Parathyroid adenoma (tissue), 2 donors: ENCODE results near the gene ZNF519.

Experiments used
- H2AFZ ChIP-seq: fragments of 300-600 bp; sonication (generic); one replicate; pipeline ENCODE4 v1.7.0; 2017; ENCODE audit warnings: antibody characterized with exemption, mild to moderate bottlenecking
- H3K27ac ChIP-seq: fragments of 300-600 bp; sonication (generic); one replicate; pipeline ENCODE4 v1.7.0; 2017
- H3K27me3 ChIP-seq: fragments of 300-600 bp; sonication (generic); one replicate; pipeline ENCODE4 v1.7.0; 2017; ENCODE audit warnings: low read length; ENCODE audit not compliant: control insufficient read depth, insufficient read depth
- H3K36me3 ChIP-seq: fragments of 300-600 bp; sonication (generic); one replicate; pipeline ENCODE4 v1.7.0; 2017; ENCODE audit warnings: low read length; ENCODE audit not compliant: control insufficient read depth, insufficient read depth
- H3K4me1 ChIP-seq: fragments of 300-600 bp; sonication (generic); one replicate; pipeline ENCODE4 v1.7.0; 2017; ENCODE audit warnings: control low read depth
- H3K4me2 ChIP-seq: fragments of 300-600 bp; sonication (generic); one replicate; pipeline ENCODE4 v1.7.0; 2017; ENCODE audit warnings: low read length
- H3K4me3 ChIP-seq: fragments of 300-600 bp; sonication (generic); one replicate; pipeline ENCODE4 v1.7.0; 2017; ENCODE audit warnings: low read depth, low read length
- H3K79me2 ChIP-seq: fragments of 300-600 bp; sonication (generic); one replicate; pipeline ENCODE4 v1.7.0; 2017; ENCODE audit warnings: control low read depth
- H3K9ac ChIP-seq: fragments of 300-600 bp; sonication (generic); one replicate; pipeline ENCODE4 v1.7.0; 2017; ENCODE audit warnings: mild to moderate bottlenecking
- H3K9me3 ChIP-seq: fragments of 300-600 bp; sonication (generic); one replicate; pipeline ENCODE4 v1.7.0; 2017; ENCODE audit warnings: low read length; ENCODE audit not compliant: control insufficient read depth
- TF ChIP-seq, protein P1 (sequence below): fragments of 300-600 bp; sonication (generic); IDR thresholded peaks from one replicate; pipeline ENCODE4 v1.7.0; 2017; ENCODE audit warnings: antibody characterized with exemption, mild to moderate bottlenecking
- donor health status: primary hyperparathyroidism.

Gene ZNF519

DNA sequence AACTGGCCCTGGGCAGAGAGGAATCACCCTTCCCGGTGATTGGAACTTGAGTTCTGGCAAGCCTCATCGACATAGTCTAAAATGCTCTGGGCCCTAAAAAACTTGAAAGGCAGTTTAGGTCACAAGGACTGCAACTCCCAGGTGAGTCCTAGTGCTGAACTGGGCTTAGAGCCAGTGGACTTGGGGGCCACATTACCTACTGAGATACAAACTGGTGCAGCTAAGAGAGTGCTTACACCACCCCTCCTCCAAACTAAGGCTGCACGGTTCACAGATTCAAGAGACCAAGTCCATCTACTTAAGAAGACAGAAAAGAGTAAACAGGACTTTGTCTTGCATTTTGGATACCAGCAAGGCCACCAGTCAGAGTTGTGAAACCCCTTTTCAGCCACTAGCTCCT is 25.3 kb downstream of the ZNF519 start:
- Histone ChIP-seq H3K9ac (no peak overlapping the region), H3K27me3 (no peaks in the 10 kb centered on the region), H2AFZ (no peak overlapping the region), H3K4me1 (no peaks in the 10 kb centered on the region), H3K9me3 (no peaks in the 10 kb centered on the region), H3K4me2 (no peak overlapping the region), H3K4me3 (no peak overlapping the region), H3K27ac (no peak overlapping the region), H3K79me2 (no peaks in the 10 kb centered on the region), H3K36me3 (no peaks in the 10 kb centered on the region)
- TF ChIP-seq, protein P1, sequence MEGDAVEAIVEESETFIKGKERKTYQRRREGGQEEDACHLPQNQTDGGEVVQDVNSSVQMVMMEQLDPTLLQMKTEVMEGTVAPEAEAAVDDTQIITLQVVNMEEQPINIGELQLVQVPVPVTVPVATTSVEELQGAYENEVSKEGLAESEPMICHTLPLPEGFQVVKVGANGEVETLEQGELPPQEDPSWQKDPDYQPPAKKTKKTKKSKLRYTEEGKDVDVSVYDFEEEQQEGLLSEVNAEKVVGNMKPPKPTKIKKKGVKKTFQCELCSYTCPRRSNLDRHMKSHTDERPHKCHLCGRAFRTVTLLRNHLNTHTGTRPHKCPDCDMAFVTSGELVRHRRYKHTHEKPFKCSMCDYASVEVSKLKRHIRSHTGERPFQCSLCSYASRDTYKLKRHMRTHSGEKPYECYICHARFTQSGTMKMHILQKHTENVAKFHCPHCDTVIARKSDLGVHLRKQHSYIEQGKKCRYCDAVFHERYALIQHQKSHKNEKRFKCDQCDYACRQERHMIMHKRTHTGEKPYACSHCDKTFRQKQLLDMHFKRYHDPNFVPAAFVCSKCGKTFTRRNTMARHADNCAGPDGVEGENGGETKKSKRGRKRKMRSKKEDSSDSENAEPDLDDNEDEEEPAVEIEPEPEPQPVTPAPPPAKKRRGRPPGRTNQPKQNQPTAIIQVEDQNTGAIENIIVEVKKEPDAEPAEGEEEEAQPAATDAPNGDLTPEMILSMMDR = no peak

DNA sequence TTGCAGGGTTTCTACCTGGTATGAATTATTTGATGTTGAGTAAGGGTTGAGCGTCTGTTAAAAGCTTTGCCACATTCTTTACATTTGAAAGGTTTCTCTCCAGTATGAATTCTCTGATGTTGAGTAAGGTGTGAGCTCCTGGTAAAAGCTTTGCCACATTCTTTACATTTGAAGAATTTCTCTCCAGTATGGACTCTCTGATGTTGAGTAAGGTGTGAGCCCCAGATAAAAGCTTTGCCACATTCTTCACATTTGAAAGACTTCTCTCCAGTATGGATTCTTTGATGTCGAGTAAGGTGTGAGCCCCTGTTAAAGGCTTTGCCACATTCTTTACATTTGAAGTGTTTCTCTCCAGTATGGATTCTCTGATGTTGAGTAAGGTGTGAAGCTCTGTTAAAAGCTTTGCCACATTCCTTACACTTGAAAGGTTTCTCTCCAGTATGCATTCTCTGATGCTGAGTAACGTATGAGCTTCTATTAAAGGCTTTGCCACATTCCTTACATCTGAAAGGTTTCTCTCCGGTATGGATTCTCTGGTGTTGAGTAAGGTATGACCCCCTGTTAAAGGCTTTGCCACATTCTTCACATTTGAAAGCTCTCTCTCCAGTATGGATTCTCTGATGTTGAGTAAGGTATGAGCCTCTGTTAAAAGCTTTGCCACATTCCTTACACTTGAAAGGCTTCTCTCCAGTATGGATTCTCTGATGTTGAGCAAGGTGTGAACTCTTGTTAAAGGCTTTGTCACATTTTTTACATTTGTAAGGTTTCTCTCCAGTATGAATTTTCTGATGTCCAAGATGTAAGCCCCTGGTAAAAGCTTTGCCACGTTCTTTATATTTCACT is 27.1 kb downstream of the ZNF519 start:
- no peaks in the 10 kb centered on the region for H3K4me1 ChIP-seq
- no peak overlapping the region for H3K4me2 ChIP-seq
- no peak overlapping the region for H3K4me3 ChIP-seq
- no peaks in the 10 kb centered on the region for H3K79me2 ChIP-seq
- no peaks in the 10 kb centered on the region for H3K9me3 ChIP-seq
- no peaks in the 10 kb centered on the region for H3K27me3 ChIP-seq
- H3K36me3 ChIP-seq = no peaks in the 10 kb centered on the region
- no peak overlapping the region for H2AFZ ChIP-seq
- TF ChIP-seq, protein P1 = no peak
- no peak overlapping the region for H3K9ac ChIP-seq
- no peak overlapping the region for H3K27ac ChIP-seq

DNA sequence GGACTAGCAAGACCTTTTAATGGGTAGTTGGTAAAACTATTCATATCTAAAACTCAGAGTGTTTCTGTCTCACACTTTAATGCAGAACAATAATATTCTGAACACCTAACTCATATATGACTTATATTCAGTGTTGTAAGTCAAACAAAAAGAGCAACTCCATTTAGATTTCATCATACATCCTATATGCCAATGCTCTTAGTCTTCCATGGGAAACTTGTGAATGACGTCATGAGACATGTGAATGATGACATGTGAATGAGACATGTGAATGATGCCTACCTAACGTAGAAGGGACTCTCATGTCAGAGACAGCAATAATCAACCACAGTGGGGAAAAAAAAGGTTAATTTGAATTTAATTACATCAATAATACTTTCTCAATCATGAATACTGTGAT is 28.0 kb downstream of the ZNF519 start:
- Histone ChIP-seq H3K27me3 (no peaks in the 10 kb centered on the region), H3K36me3 (no peaks in the 10 kb centered on the region), H3K4me2 (no peak overlapping the region), H3K79me2 (no peaks in the 10 kb centered on the region), H3K9me3 (no peaks in the 10 kb centered on the region), H3K9ac (no peak overlapping the region), H3K4me1 (no peaks in the 10 kb centered on the region), H2AFZ (no peak overlapping the region), H3K4me3 (no peak overlapping the region), H3K27ac (no peak overlapping the region)
- TF ChIP-seq, protein P1 = no peak

DNA sequence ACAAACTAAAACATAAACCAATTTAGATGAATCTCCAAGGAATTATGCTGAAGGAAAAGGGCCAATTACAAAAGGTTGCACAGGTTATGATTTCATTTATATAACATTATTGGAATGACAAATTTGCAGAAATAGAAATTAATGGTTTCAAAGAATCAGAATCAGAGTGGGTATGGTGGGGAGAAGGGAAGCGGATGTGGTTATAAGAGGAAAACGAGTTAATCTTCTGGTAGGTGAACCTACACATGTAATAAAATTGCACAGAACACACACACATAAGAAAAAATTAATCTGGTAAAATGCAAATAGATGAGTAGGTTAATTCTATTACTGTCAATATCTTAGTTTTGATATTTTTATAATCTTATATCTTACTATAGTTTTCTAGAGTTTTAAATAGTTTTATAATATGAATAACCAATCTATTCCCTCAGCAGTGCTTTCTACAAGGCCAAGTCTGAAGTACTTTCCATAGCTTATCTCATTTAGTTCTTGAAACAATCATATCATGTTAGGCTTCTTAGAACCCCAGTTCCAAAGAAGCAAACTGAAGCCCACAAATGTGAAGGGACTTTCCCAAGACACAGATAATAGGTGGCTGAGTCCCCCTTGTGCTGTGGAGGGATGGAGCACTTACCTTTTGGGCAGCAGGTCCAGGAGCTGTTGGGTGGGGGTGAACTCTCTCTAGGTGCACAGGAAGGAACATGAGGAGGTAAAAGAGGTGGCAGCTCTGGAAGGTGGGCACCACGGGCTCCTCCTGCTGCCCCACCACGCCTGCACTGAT is 31.5 kb downstream of the ZNF519 start:
- Histone ChIP-seq H3K4me3 (no peak overlapping the region), H3K9me3 (no peaks in the 10 kb centered on the region), H3K27me3 (no peaks in the 10 kb centered on the region), H3K4me1 (no peaks in the 10 kb centered on the region), H3K4me2 (no peak overlapping the region), H3K36me3 (no peaks in the 10 kb centered on the region), H3K27ac (no peak overlapping the region), H3K9ac (no peak overlapping the region), H2AFZ (no peak overlapping the region), H3K79me2 (no peaks in the 10 kb centered on the region)
- TF ChIP-seq, protein P1 = no peak
